ENCODE measurements around the gene TMEM51.

DNA sequence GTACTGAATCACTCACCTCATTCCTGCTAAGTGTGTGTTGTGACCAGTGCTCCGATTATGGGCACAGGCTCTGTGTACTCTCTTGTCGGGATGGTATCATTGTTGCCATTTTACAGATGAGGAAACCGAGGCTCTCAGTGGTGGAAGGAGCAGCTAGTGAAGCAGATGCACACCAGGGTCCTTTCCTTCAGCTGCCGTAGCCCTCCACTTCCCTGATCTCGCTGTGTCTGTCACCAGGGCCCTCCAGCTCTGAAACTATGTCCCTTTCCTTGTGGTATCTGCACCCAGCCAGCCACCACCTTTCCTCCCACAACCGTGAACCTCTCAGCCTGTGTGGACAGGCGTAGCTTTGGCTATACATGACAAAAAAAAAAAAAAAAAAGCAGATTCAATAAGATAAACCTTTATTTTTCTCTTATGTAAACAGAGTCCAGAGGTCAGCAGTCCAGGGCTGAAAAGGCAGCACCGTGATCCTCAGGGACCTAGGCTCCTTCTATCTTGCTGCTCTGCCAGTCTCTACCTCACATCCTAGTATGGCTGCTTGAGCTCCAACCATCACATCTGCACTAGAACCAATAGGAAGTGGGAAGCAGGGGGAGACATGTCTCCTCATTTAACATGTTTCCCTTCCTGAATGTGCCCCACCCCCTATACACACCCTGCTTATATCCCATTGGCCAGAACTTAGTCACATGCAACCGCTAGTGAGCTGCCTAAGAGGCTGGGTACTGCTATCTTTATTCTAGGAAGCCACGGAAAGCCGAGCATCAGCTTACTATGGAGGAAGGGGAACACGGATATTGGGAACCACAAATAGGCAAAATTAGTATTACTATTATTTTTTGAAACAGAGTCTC, 44.3 kb downstream of the TMEM51 start:
- TF ChIP-seq CTCF (IDR thresholded peaks at IDR 0.05) (no peak), POLR2A (IDR thresholded peaks at IDR 0.05) (no peak), POLR2AphosphoS5 (IDR thresholded peaks at IDR 0.05; ENCODE audit: insufficient read depth in 1 of 2, low read depth in 1 of 2) (no peak)
